HG03457 (cell line): ENCODE measurements around the gene TMEM255B.
"Not testable (repeated sequence)": the region's sequence is repeated elsewhere in the genome, so short reads cannot be mapped to it uniquely, and the experiment has no call there.

ENCODE experiments used
- ATAC-seq: cut with Tn5 transposase; IDR thresholded peaks from one replicate; pipeline ENCODE4 v1.9.1; 2021; ENCODE audit warnings: moderate number of reproducible peaks; ENCODE audit not compliant: unreplicated experiment

TMEM255B gene

GRCh38 chr13:113758651-113759524 lies at the start of gene TMEM255B:
Gene TMEM255B (plus strand): TSS chr13:113759226. CDS start chr13:113759270, 44 bp downstream.
- ATAC-seq, result peak; percentile 76

GRCh38 chr13:113722921-113723320 lies 36.1 kb upstream of the TMEM255B start:
- no peak for ATAC-seq

GRCh38 chr13:113723410-113724015 lies 35.5 kb upstream of the TMEM255B start:
- no peak for ATAC-seq

GRCh38 chr13:113724016-113724758 lies 34.8 kb upstream of the TMEM255B start:
- no peak for ATAC-seq

GRCh38 chr13:113724780-113725315 lies 34.2 kb upstream of the TMEM255B start:
- ATAC-seq, result peak; percentile 73

GRCh38 chr13:113725329-113726105 lies 33.5 kb upstream of the TMEM255B start:
- not testable (repeated sequence) for ATAC-seq

GRCh38 chr13:113726106-113726821 lies 32.8 kb upstream of the TMEM255B start:
- ATAC-seq, result not testable (repeated sequence)

- no peak for ATAC-seq
Measured at GRCh38 chr13:113726961-113727411, 32.0 kb upstream of the TMEM255B start.

GRCh38 chr13:113728571-113729054 lies 30.4 kb upstream of the TMEM255B start:
- ATAC-seq, result no peak

GRCh38 chr13:113729187-113730019 lies 29.6 kb upstream of the TMEM255B start:
- ATAC-seq, result no peak

- no peak for ATAC-seq
Measured at GRCh38 chr13:113730258-113730691, 28.8 kb upstream of the TMEM255B start.

GRCh38 chr13:113730831-113731191 lies 28.2 kb upstream of the TMEM255B start:
- no peak for ATAC-seq

- ATAC-seq, result no peak
Measured at GRCh38 chr13:113731192-113732175, 27.5 kb upstream of the TMEM255B start.

GRCh38 chr13:113732176-113732960 lies 26.7 kb upstream of the TMEM255B start:
- no peak for ATAC-seq

GRCh38 chr13:113732961-113733950 lies 25.8 kb upstream of the TMEM255B start:
- ATAC-seq, result no peak
